Activated B cell treated with CpG ODN at 0.5 μM for 24 hours (primary cell): ENCODE results near the gene RRAD. TPM values are rescaled to one million over a fixed set of nuclear protein-coding genes. Genes with fewer than 3 reads are reported as not detected.
A peak's percentile ranks its signal among the peaks of the same experiment; 100 is the strongest.

Experiments
- ATAC-seq: fragments of 200-7000 bp; cut with Tn5 transposase; one replicate; pipeline ENCODE4 v1.10.0; 2021; ENCODE audit warnings: low read depth, mild to moderate bottlenecking, moderate library complexity
- CTCF ChIA-PET: fragments of 350-600 bp; sonication (Branson Sonifier 250); formaldehyde crosslinking; loops from one replicate; lab custom pipeline; 2021; ENCODE audit warnings: antibody characterized with exemption; lab: Charles Lee
- POLR2A ChIA-PET: fragments of 350-600 bp; sonication (Branson Sonifier 250); formaldehyde crosslinking; loops from one replicate; lab custom pipeline; 2021; ENCODE audit warnings: antibody characterized with exemption; lab: Charles Lee
- DNase-seq: peaks from one replicate; pipeline ENCODE4 v3.0.0; 2022
- H3K27ac Mint-ChIP-seq: one replicate; pipeline ENCODE4 v1.8.0; 2020; ENCODE audit warnings: mixed read lengths
- H3K27me3 Mint-ChIP-seq: one replicate; pipeline ENCODE4 v1.8.0; 2021; ENCODE audit warnings: mixed read lengths
- H3K36me3 Mint-ChIP-seq: one replicate; pipeline ENCODE4 v1.8.0; 2021; ENCODE audit warnings: low read depth, mixed read lengths
- H3K4me1 Mint-ChIP-seq: one replicate; pipeline ENCODE4 v1.8.0; 2021; ENCODE audit warnings: mixed read lengths
- H3K4me3 Mint-ChIP-seq: one replicate; pipeline ENCODE4 v1.8.0; 2020; ENCODE audit warnings: mild to moderate bottlenecking, mixed read lengths
- H3K9me3 Mint-ChIP-seq: one replicate; pipeline ENCODE4 v1.8.0; 2020; ENCODE audit warnings: mixed read lengths
- CTCF ChIP-seq: fragments of 200-600 bp; IDR thresholded peaks from one replicate; pipeline ENCODE4 v1.8.0; 2022; ENCODE audit warnings: antibody characterized with exemption, mild to moderate bottlenecking
- intact Hi-C: fragments of 100-400 bp; cut with micrococcal nuclease; formaldehyde crosslinking; loops from one replicate; pipeline ENCODE4 v1.15.1; 2024
- total RNA-seq: library from RNA; stranded (reverse); gene quantifications from 2 replicates; pipeline ENCODE4 v1.2.3, GENCODE V29; 2022

Gene RRAD
- total RNA-seq, 1 donor from 2014 or later, result not detected

GRCh38 chr16:66970775-66971720, 45.7 kb upstream of the RRAD start:
- POLR2A ChIA-PET, result no interaction called here
- no peak overlapping the region for H3K4me3 Mint-ChIP-seq
- no peaks in the 10 kb centered on the region for H3K36me3 Mint-ChIP-seq
- no peak for TF ChIP-seq CTCF
- H3K27ac Mint-ChIP-seq, result no peak overlapping the region
- no peaks in the 10 kb centered on the region for H3K9me3 Mint-ChIP-seq
- CTCF ChIA-PET, result no interaction called here
- no peaks in the 10 kb centered on the region for H3K4me1 Mint-ChIP-seq
- peaks cover 6% of the 10 kb centered on the region for H3K27me3 Mint-ChIP-seq
- no peak for ATAC-seq
- no peak for DNase-seq
- intact Hi-C loops, result no loop called here

GRCh38 chr16:66968847-66969246, 43.5 kb upstream of the RRAD start:
- CTCF ChIA-PET, result interaction anchor here (0.6 kb wide), 1 partner anchor 12 kb away, joined by 3 read pairs; no protein-coding TSS in a partner anchor
- POLR2A ChIA-PET, result interaction anchor here (0.5 kb wide), 1 partner anchor 209 kb away, joined by 7 read pairs; no protein-coding TSS in a partner anchor
- ATAC-seq (no peak), DNase-seq (no peak)
- no peak for TF ChIP-seq CTCF
- intact Hi-C loops, result no loop called here
- no peaks in the 10 kb centered on the region for H3K36me3 Mint-ChIP-seq
- no peak overlapping the region for H3K27ac Mint-ChIP-seq
- H3K4me1 Mint-ChIP-seq, result no peaks in the 10 kb centered on the region
- H3K9me3 Mint-ChIP-seq, result no peaks in the 10 kb centered on the region
- H3K27me3 Mint-ChIP-seq, result peaks cover 3% of the 10 kb centered on the region
- no peak overlapping the region for H3K4me3 Mint-ChIP-seq

GRCh38 chr16:66964049-66964448, 38.7 kb upstream of the RRAD start:
- no peak for TF ChIP-seq CTCF
- Mint-ChIP-seq H3K9me3 (no peaks in the 10 kb centered on the region), H3K36me3 (no peaks in the 10 kb centered on the region), H3K4me1 (peaks cover 14% of the 10 kb centered on the region), H3K27ac (no peak overlapping the region), H3K4me3 (no peak overlapping the region), H3K27me3 (peaks cover 3% of the 10 kb centered on the region)
- ChIA-PET POLR2A (no interaction called here), CTCF (no interaction called here)
- intact Hi-C loops, result no loop called here
- ATAC-seq, result no peak
- DNase-seq, result no peak

- H3K4me1 Mint-ChIP-seq, result peaks cover 14% of the 10 kb centered on the region
- H3K27ac Mint-ChIP-seq, result peak overlapping the region; percentile 81
- peak overlapping the region; percentile 56 for H3K4me3 Mint-ChIP-seq
- ChIA-PET CTCF (interaction anchor here (1.2 to 1.5 kb wide), 3 partner anchors 10 to 223 kb away, joined by 4 to 5 read pairs (median 4); no protein-coding TSS in a partner anchor), POLR2A (interaction anchor here (0.5 kb wide), 1 partner anchor 150 kb away, joined by 3 read pairs; no protein-coding TSS in a partner anchor)
- intact Hi-C loops, result no loop called here
- ATAC-seq (peak; percentile 59), DNase-seq (no peak)
- peaks cover 3% of the 10 kb centered on the region for H3K27me3 Mint-ChIP-seq
- H3K9me3 Mint-ChIP-seq, result no peaks in the 10 kb centered on the region
- no peaks in the 10 kb centered on the region for H3K36me3 Mint-ChIP-seq
- no peak for TF ChIP-seq CTCF
Measured at GRCh38 chr16:66961914-66962313, 36.6 kb upstream of the RRAD start.

GRCh38 chr16:66961065-66961744, 35.9 kb upstream of the RRAD start, which contains the start of gene CES3:
Gene CES3, plus strand, starts transcription at chr16:66961266. Its CDS starts 42 bp downstream, at chr16:66961308.
- Mint-ChIP-seq H3K27ac (peak within 1 kb of the TSS; percentile 81), H3K9me3 (no peaks in the 10 kb centered on the region), H3K27me3 (no peaks in the 10 kb centered on the region), H3K4me1 (peaks cover 14% of the 10 kb centered on the region), H3K4me3 (peak within 1 kb of the TSS; percentile 56), H3K36me3 (no peaks in the 10 kb centered on the region)
- intact Hi-C loops, result no loop called here
- ChIA-PET CTCF (interaction anchor here (0.9 to 1.5 kb wide), 6 partner anchors 9 to 224 kb away, joined by 3 to 5 read pairs (median 4); no protein-coding TSS in a partner anchor), POLR2A (no interaction called here)
- no peak for TF ChIP-seq CTCF
- ATAC-seq, result peak; percentile 80
- peak; percentile 26 for DNase-seq
